ENCODE data around the gene ESYT2.

ESYT2 gene

GRCh38 chr7:158723266-158723665 lies 106.0 kb downstream of the ESYT2 start:
- TF ChIP-seq CTCF (conservative IDR thresholded peaks at IDR 0.05; ENCODE audit: low read depth, low read length): no peak
- H3K4me3 ChIP-seq (ENCODE audit: low read length): no peak overlapping the region
- DNase-seq (ENCODE audit: low read depth): no peak

- no peak for DNase-seq (ENCODE audit: low read depth)
- no peak for TF ChIP-seq CTCF (conservative IDR thresholded peaks at IDR 0.05; ENCODE audit: low read depth, low read length)
- no peak overlapping the region for H3K4me3 ChIP-seq (ENCODE audit: low read length)
These were observed 106.6 kb downstream of the ESYT2 start for GRCh38 chr7:158722574-158723237.

GRCh38 chr7:158720112-158720511 lies 109.2 kb downstream of the ESYT2 start:
- DNase-seq (ENCODE audit: low read depth): no peak
- TF ChIP-seq CTCF (conservative IDR thresholded peaks at IDR 0.05; ENCODE audit: low read depth, low read length): no peak
- no peak overlapping the region for H3K4me3 ChIP-seq (ENCODE audit: low read length)

- no peak for DNase-seq (ENCODE audit: low read depth)
- no peak for TF ChIP-seq CTCF (conservative IDR thresholded peaks at IDR 0.05; ENCODE audit: low read depth, low read length)
- no peak overlapping the region for H3K4me3 ChIP-seq (ENCODE audit: low read length)
These were observed 112.5 kb downstream of the ESYT2 start for GRCh38 chr7:158716802-158717201.

GRCh38 chr7:158710651-158711102 lies 118.6 kb downstream of the ESYT2 start:
- H3K4me3 ChIP-seq (ENCODE audit: low read length): no peak overlapping the region
- no peak for TF ChIP-seq CTCF (conservative IDR thresholded peaks at IDR 0.05; ENCODE audit: low read depth, low read length)
- DNase-seq (ENCODE audit: low read depth): peak; percentile 16

GRCh38 chr7:158707610-158708009 lies 121.7 kb downstream of the ESYT2 start:
- H3K4me3 ChIP-seq (ENCODE audit: low read length): no peak overlapping the region
- DNase-seq (ENCODE audit: low read depth): no peak
- no peak for TF ChIP-seq CTCF (conservative IDR thresholded peaks at IDR 0.05; ENCODE audit: low read depth, low read length)
